GM21423 (cell line): ENCODE data around the gene ATF7IP.

ENCODE experiments used
- ATAC-seq: cut with Tn5 transposase; IDR thresholded peaks from one replicate; pipeline ENCODE4 v1.9.1; 2021; ENCODE audit warnings: mild to moderate bottlenecking, moderate library complexity; ENCODE audit not compliant: unreplicated experiment

The ATF7IP gene

GRCh38 chr12:14410177-14410576 lies 44.7 kb downstream of the ATF7IP start:
- ATAC-seq: no peak

GRCh38 chr12:14410841-14411569 lies 45.5 kb downstream of the ATF7IP start:
- no peak for ATAC-seq

GRCh38 chr12:14416658-14417057 lies 51.2 kb downstream of the ATF7IP start:
- ATAC-seq: no peak

- ATAC-seq: no peak
These were observed 52.2 kb downstream of the ATF7IP start for GRCh38 chr12:14417715-14418114.

GRCh38 chr12:14418451-14418890 lies 53.0 kb downstream of the ATF7IP start:
- no peak for ATAC-seq

GRCh38 chr12:14422516-14423230 lies 57.2 kb downstream of the ATF7IP start:
- no peak for ATAC-seq

GRCh38 chr12:14424545-14424944 lies 59.1 kb downstream of the ATF7IP start:
- no peak for ATAC-seq

- ATAC-seq: no peak
These were observed 61.3 kb downstream of the ATF7IP start for GRCh38 chr12:14426792-14427191.

- ATAC-seq: no peak
These were observed 62.4 kb downstream of the ATF7IP start for GRCh38 chr12:14427929-14428328.

GRCh38 chr12:14430394-14430986 lies 65.0 kb downstream of the ATF7IP start:
- no peak for ATAC-seq

GRCh38 chr12:14431975-14432374 lies 66.5 kb downstream of the ATF7IP start:
- no peak for ATAC-seq

- no peak for ATAC-seq
These were observed 70.1 kb downstream of the ATF7IP start for GRCh38 chr12:14435627-14436026.

GRCh38 chr12:14442221-14442881 lies 76.9 kb downstream of the ATF7IP start:
- ATAC-seq: no peak

GRCh38 chr12:14443531-14443930 lies 78.0 kb downstream of the ATF7IP start:
- no peak for ATAC-seq

- no peak for ATAC-seq
These were observed 85.0 kb downstream of the ATF7IP start for GRCh38 chr12:14450479-14450878.

- ATAC-seq: no peak
These were observed 86.9 kb downstream of the ATF7IP start for GRCh38 chr12:14452336-14452735.

GRCh38 chr12:14452865-14453264 lies 87.4 kb downstream of the ATF7IP start:
- no peak for ATAC-seq

GRCh38 chr12:14454098-14454907 lies 88.8 kb downstream of the ATF7IP start:
- no peak for ATAC-seq

GRCh38 chr12:14460212-14460841 lies 94.8 kb downstream of the ATF7IP start:
- ATAC-seq: no peak

GRCh38 chr12:14471497-14471896 lies 106.0 kb downstream of the ATF7IP start:
- ATAC-seq: no peak
